HCT116 (cell line): ENCODE results near the gene OR52K2. TPM values are rescaled to one million over a fixed set of nuclear protein-coding genes. Genes with fewer than 3 reads are reported as not detected.

Experiments used
- ATAC-seq: fragments of 200-7000 bp; cut with Tn5 transposase; 2 replicates; pipeline ENCODE4 v1.9.1; 2020; ENCODE audit warnings: mild to moderate bottlenecking, moderate library complexity
- BruUV-seq: library from RNA; stranded (reverse); fragments of 400-500 nt; replicated peaks from 2 replicates; lab custom pipeline; 2021; lab: Mats Ljungman, UMichigan
- CTCF ChIA-PET: fragments of 300-600 bp; sonication (Branson Sonifier 250); formaldehyde crosslinking; loops from one replicate; lab custom pipeline; 2021; ENCODE audit warnings: antibody characterized with exemption; lab: Charles Lee
- POLR2A ChIA-PET: fragments of 300-600, 350-600 bp; sonication (Branson Sonifier 250); formaldehyde crosslinking; loops from one replicate; lab custom pipeline; 2021; ENCODE audit warnings: antibody characterized with exemption; lab: Charles Lee
- RAD21 ChIA-PET, 2 experiments: fragments of 300-600 bp; sonication (Branson Sonifier 250); formaldehyde crosslinking; loops; one replicate each; lab custom pipeline; 2023; ENCODE audit warnings: low total read pairs in 2 of 2; ENCODE audit not compliant: uncharacterized antibody in 2 of 2, unreplicated experiment in 2 of 2, low non-redundant PET in 1 of 2; lab: Charles Lee
- DNase-seq: peaks from one replicate; pipeline ENCODE4 v3.0.0-alpha.2; 2010; ENCODE audit warnings: low read depth, low spot score
- H2AFZ ChIP-seq: fragments of 200-600 bp; shearing (Covaris generic), sonication (generic); 2 replicates; pipeline ENCODE4 v1.6.1; 2017; ENCODE audit warnings: low read depth, mixed run types, mixed read lengths, antibody characterized with exemption, low read length; ENCODE audit not compliant: poor library complexity, severe bottlenecking
- H3K27ac ChIP-seq: 2 replicates; pipeline ENCODE4 v1.5.1; 2012; ENCODE audit warnings: low read depth, low read length
- H3K27me3 ChIP-seq: fragments of 200-600 bp; sonication (generic); 2 replicates; pipeline ENCODE4 v1.6.1; 2016; ENCODE audit warnings: mixed run types, low read length, mixed read lengths; ENCODE audit not compliant: insufficient read depth
- H3K36me3 ChIP-seq, 2 experiments: fragments of 200-500 bp in 1 of 2; fragments of 200-600 bp in 1 of 2; sonication (Bioruptor generic) in 1 of 2; sonication (generic) in 1 of 2; 2 replicates each; pipeline versions ENCODE4 v1.5.1 to v1.6.1; 2014 to 2016; ENCODE audit warnings: low read length in 2 of 2, inconsistent platforms in 1 of 2, mixed read lengths in 1 of 2, mixed run types in 1 of 2; ENCODE audit not compliant: insufficient read depth in 2 of 2, control insufficient read depth in 1 of 2
- H3K4me1 ChIP-seq, 2 experiments: fragments of 200-600 bp in 1 of 2; sonication (generic) in 1 of 2; 2 replicates each; pipeline versions ENCODE4 v1.5.1 to v1.6.1; 2012 to 2017; ENCODE audit warnings: low read length in 2 of 2, inconsistent platforms in 1 of 2, mild to moderate bottlenecking in 1 of 2, mixed read lengths in 1 of 2, mixed run types in 1 of 2, moderate library complexity in 1 of 2; ENCODE audit not compliant: insufficient read depth in 2 of 2, control insufficient read depth in 1 of 2
- H3K4me2 ChIP-seq: fragments of 200-600 bp; sonication (generic); 2 replicates; pipeline ENCODE4 v1.6.1; 2017; ENCODE audit warnings: mixed run types, low read length, mixed read lengths
- H3K4me3 ChIP-seq, 2 experiments: fragments of 200-600 bp in 1 of 2; sonication (generic) in 1 of 2; replicated peaks in 1 of 2; 2 replicates each; pipeline ENCODE4 v1.5.1; 2011 to 2016; ENCODE audit warnings: low read length in 2 of 2, control low read depth in 1 of 2, low read depth in 1 of 2, mild to moderate bottlenecking in 1 of 2, mixed read lengths in 1 of 2, mixed run types in 1 of 2
- H3K79me2 ChIP-seq: fragments of 200-600 bp; sonication (generic); 2 replicates; pipeline ENCODE4 v1.6.1; 2017; ENCODE audit warnings: mild to moderate bottlenecking, mixed run types, low read length, moderate library complexity, mixed read lengths; ENCODE audit not compliant: insufficient read depth
- H3K9ac ChIP-seq: fragments of 200-600 bp; sonication (generic); 2 replicates; pipeline ENCODE4 v1.6.1; 2016; ENCODE audit warnings: low read length, mixed read lengths
- H3K9me2 ChIP-seq: fragments of 200-600 bp; sonication (generic), shearing (Covaris generic); 2 replicates; pipeline ENCODE4 v1.6.1; 2017; ENCODE audit warnings: mixed run types, mild to moderate bottlenecking, moderate library complexity; ENCODE audit not compliant: insufficient read depth
- H3K9me3 ChIP-seq, 2 experiments: fragments of 200-500 bp in 1 of 2; fragments of 200-600 bp in 1 of 2; sonication (Bioruptor generic) in 1 of 2; sonication (generic) in 1 of 2; 2 replicates each; pipeline ENCODE4 v1.6.1; 2014 to 2017; ENCODE audit warnings: low read length in 2 of 2, mixed read lengths in 2 of 2, inconsistent platforms in 1 of 2, low read depth in 1 of 2, mild to moderate bottlenecking in 1 of 2, mixed run types in 1 of 2, moderate library complexity in 1 of 2; ENCODE audit not compliant: control insufficient read depth in 1 of 2, insufficient read depth in 1 of 2
- H4K20me1 ChIP-seq: fragments of 200-600 bp; sonication (generic), shearing (Covaris generic); 2 replicates; pipeline ENCODE4 v1.6.1; 2017; ENCODE audit warnings: mixed run types, mild to moderate bottlenecking, moderate library complexity; ENCODE audit not compliant: insufficient read depth
- CBX3 ChIP-seq: IDR thresholded peaks from 2 replicates; pipeline ENCODE4 v1.6.1; 2012; ENCODE audit warnings: low read depth
- CEBPB ChIP-seq: IDR thresholded peaks from 2 replicates; pipeline ENCODE4 v1.6.1; 2012; ENCODE audit warnings: low read depth
- EGR1 ChIP-seq: IDR thresholded peaks from 2 replicates; pipeline ENCODE4 v1.6.1; 2012; ENCODE audit warnings: low read depth
- ELF1 ChIP-seq: IDR thresholded peaks from 2 replicates; pipeline ENCODE4 v1.6.1; 2012; ENCODE audit warnings: low read depth, borderline replicate concordance
- EZH2 ChIP-seq: fragments of 200-600 bp; sonication (generic); IDR thresholded peaks from 2 replicates; pipeline ENCODE4 v1.6.1; 2017; ENCODE audit warnings: antibody characterized with exemption, mixed run types
- EZH2phosphoT487 ChIP-seq: fragments of 200-600 bp; IDR thresholded peaks from 2 replicates; pipeline ENCODE4 v1.6.1; 2018; ENCODE audit warnings: antibody characterized with exemption, borderline replicate concordance
- JUND ChIP-seq: IDR thresholded peaks from 2 replicates; pipeline ENCODE4 v1.6.1; 2012
- POLR2A ChIP-seq: IDR thresholded peaks from 2 replicates; pipeline ENCODE4 v1.7.0; 2011; ENCODE audit warnings: borderline replicate concordance; ENCODE audit not compliant: insufficient read depth, insufficient read length; ENCODE audit errors: extremely low read depth
- RAD21 ChIP-seq: IDR thresholded peaks from 2 replicates; pipeline ENCODE4 v1.6.1; 2012; ENCODE audit warnings: low read depth, mild to moderate bottlenecking
- SIN3A ChIP-seq: IDR thresholded peaks from 2 replicates; pipeline ENCODE4 v1.6.1; 2012; ENCODE audit warnings: low read depth
- SP1 ChIP-seq: IDR thresholded peaks from 2 replicates; pipeline ENCODE4 v1.6.1; 2012; ENCODE audit warnings: low read depth
- SRF ChIP-seq: IDR thresholded peaks from 2 replicates; pipeline ENCODE4 v1.6.1; 2012; ENCODE audit warnings: low read depth
- YY1 ChIP-seq: IDR thresholded peaks from 2 replicates; pipeline ENCODE4 v1.6.1; 2011; ENCODE audit warnings: low read length, low read depth, moderate library complexity, mild to moderate bottlenecking; ENCODE audit not compliant: insufficient replicate concordance; ENCODE audit errors: extremely low read depth
- ZFX ChIP-seq: fragments of 450-650 bp; IDR thresholded peaks from 2 replicates; pipeline ENCODE4 v1.6.1; 2017
- intact Hi-C: fragments of 100-400 bp; cut with micrococcal nuclease; formaldehyde crosslinking; loops from 2 replicates; pipeline ENCODE4 v1.10.0; 2022
- total RNA-seq: library from RNA; stranded (reverse); gene quantifications from one replicate; pipeline ENCODE4 v1.2.1, GENCODE V29; 2021; ENCODE audit not compliant: unreplicated experiment
- TF ChIP-seq, protein P1 (sequence below): IDR thresholded peaks from 2 replicates; pipeline ENCODE4 v1.6.1; 2012
- TF ChIP-seq, protein P2 (sequence below): IDR thresholded peaks from 2 replicates; pipeline ENCODE4 v1.6.1; 2012

Gene OR52K2
- total RNA-seq, 1 experiment from 2014 or later, result not detected

DNA sequence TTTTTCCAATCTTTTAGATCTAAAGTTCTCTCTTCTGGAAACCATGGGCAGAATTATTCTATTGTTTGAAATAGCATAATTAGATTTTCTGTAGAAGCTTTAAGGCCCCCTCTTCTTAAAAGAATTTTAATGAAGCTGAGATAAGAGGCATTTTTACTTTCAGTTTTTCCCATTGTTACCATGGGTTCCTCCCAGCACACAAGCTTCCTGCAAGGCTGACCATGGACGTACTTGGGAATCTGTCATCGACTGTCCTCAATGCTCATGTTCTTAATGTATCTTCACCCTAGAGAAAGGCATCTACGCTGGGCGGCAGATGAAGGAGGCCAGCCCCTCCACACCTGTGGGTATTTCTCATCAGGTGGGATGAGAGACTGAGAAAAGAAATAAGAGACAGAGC is 11.1 kb downstream of the OR52K2 start:
- Histone ChIP-seq H3K4me1 (peaks cover 0 to 7% of the 10 kb centered on the region in 2 experiments; a peak in 2 of 4 replicates), H3K9ac (no peak overlapping the region), H4K20me1 (no peaks in the 10 kb centered on the region), H3K27ac (no peak overlapping the region), H3K36me3 (no peaks in the 10 kb centered on the region), H3K4me2 (no peak overlapping the region), H3K27me3 (peaks cover 12% of the 10 kb centered on the region; the same call in 1 of the 2 replicates), H2AFZ (no peak overlapping the region), H3K9me2 (no peaks in the 10 kb centered on the region), H3K4me3 (no peak overlapping the region), H3K9me3 (no peaks in the 10 kb centered on the region), H3K79me2 (no peaks in the 10 kb centered on the region)
- ChIA-PET CTCF (no interaction called here), RAD21 (no interaction called here), POLR2A (no interaction called here)
- no peak for DNase-seq
- ATAC-seq, result no peak
- BruUV-seq, result no TSS peak
- no peak for TF ChIP-seq RAD21
- intact Hi-C loops, result no loop called here

DNA sequence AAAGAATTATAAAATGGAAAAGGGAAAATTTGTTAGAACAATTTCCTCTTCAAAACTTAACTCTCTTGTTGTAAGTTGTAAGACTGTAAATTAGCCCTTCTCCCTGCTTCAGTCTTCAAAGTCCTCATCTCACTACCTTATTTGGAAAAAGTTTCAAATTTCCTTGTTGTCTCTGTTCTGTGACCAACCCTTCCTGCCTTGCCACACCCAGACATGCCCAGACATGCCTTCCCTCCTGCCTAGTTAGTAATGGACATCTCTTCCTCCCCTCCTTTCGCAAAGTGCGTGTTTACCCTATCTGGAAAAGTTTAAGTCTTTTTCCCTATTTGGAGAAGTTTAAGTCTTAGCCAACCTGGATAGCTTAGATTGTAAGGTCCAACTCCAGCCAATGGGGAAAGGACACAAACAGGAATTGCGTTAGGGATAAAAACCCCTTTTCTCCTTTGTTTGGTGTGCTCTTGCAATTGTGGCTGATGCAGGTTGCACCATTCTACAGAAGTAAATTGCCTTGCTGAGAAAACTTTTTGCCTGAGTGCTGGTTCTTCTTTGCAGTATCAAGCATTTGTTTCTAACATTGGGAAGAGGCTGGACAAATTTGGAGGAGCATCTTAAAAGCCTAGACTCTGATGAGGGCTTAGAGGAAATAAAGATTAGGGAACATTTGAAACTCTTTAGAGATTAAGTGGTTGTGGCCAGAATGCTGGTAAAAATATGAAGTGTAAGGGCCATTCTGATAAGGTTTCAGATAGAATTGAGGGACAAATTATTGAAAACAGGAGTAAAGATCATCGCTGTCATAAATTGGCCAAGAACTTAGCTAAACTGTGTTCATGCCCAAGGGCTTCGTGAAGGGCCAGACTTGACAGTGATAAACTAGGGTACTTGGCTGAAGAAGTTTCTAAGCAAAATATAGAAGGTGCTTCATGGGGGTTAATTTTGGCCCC is 15.4 kb downstream of the OR52K2 start:
- Histone ChIP-seq H3K27me3 (no peaks in the 10 kb centered on the region), H3K9me2 (no peaks in the 10 kb centered on the region), H3K4me1 (peaks cover 0 to 7% of the 10 kb centered on the region in 2 experiments; a peak in 2 of 4 replicates), H3K36me3 (no peaks in the 10 kb centered on the region), H4K20me1 (no peaks in the 10 kb centered on the region), H3K4me2 (peak overlapping the region; percentile 27), H3K4me3 (no peak overlapping the region), H2AFZ (no peak overlapping the region), H3K79me2 (no peaks in the 10 kb centered on the region), H3K9me3 (no peaks in the 10 kb centered on the region), H3K9ac (no peak overlapping the region), H3K27ac (no peak overlapping the region)
- DNase-seq, result peak; percentile 16
- intact Hi-C loops, result no loop called here
- CTCF ChIA-PET, result no interaction called here
- ATAC-seq, result peak; percentile 64; the same call in 1 of the 2 replicates
- TF ChIP-seq SIN3A (no peak), CEBPB (no peak), SP1 (peak; percentile 31; the same call in 1 of the 2 replicates), POLR2A (no peak), YY1 (no peak), RAD21 (no peak), EGR1 (no peak), ELF1 (no peak), CBX3 (peak; percentile 62; the same call in 1 of the 2 replicates), EZH2 (no peak), JUND (no peak), ZFX (no peak), SRF (peak; percentile 84), EZH2phosphoT487 (no peak)
- TF ChIP-seq, protein P1, sequence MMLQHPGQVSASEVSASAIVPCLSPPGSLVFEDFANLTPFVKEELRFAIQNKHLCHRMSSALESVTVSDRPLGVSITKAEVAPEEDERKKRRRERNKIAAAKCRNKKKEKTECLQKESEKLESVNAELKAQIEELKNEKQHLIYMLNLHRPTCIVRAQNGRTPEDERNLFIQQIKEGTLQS, result no peak
- TF ChIP-seq, protein P2, sequence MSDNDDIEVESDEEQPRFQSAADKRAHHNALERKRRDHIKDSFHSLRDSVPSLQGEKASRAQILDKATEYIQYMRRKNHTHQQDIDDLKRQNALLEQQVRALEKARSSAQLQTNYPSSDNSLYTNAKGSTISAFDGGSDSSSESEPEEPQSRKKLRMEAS, result no peak
- POLR2A ChIA-PET, result no interaction called here
- RAD21 ChIA-PET, result no interaction called here
- no TSS peak for BruUV-seq
